Activated naive CD4-positive, alpha-beta T cell treated with anti-CD3 and anti-CD28 coated beads, Interleukin-2, amount 10 ng/mL, durations not matched to agents 7 days and 5 days (primary cell): ENCODE measurements around the gene SLC15A5.

ENCODE experiments used
- CTCF ChIA-PET: fragments of 350-600 bp; sonication (Branson Sonifier 250); formaldehyde crosslinking; loops from one replicate; lab custom pipeline; 2021; ENCODE audit warnings: antibody characterized with exemption; lab: Charles Lee
- DNase-seq: peaks from one replicate; pipeline ENCODE4 v3.0.0-alpha.2; 2020
- H3K27ac Mint-ChIP-seq: one replicate; pipeline ENCODE4 v1.8.0; 2021; ENCODE audit warnings: mild to moderate bottlenecking, moderate library complexity, mixed read lengths
- H3K27me3 Mint-ChIP-seq: one replicate; pipeline ENCODE4 v1.8.0; 2021; ENCODE audit warnings: mild to moderate bottlenecking, mixed read lengths
- H3K36me3 Mint-ChIP-seq: one replicate; pipeline ENCODE4 v1.8.0; 2021; ENCODE audit warnings: mixed read lengths
- H3K4me1 Mint-ChIP-seq: one replicate; pipeline ENCODE4 v1.8.0; 2021; ENCODE audit warnings: mixed read lengths
- H3K4me3 Mint-ChIP-seq: one replicate; pipeline ENCODE4 v1.8.0; 2021; ENCODE audit warnings: mild to moderate bottlenecking, moderate library complexity, mixed read lengths
- H3K9me3 Mint-ChIP-seq: one replicate; pipeline ENCODE4 v1.8.0; 2021; ENCODE audit warnings: mixed read lengths

Gene SLC15A5

GRCh38 chr12:16291032-16291431 is 13.5 kb upstream of the SLC15A5 start:
- Mint-ChIP-seq H3K36me3 (no peaks in the 10 kb centered on the region), H3K4me1 (no peaks in the 10 kb centered on the region), H3K4me3 (no peak overlapping the region), H3K27ac (no peak overlapping the region), H3K27me3 (no peaks in the 10 kb centered on the region), H3K9me3 (no peaks in the 10 kb centered on the region)
- DNase-seq = no peak
- CTCF ChIA-PET = no interaction called here

GRCh38 chr12:16285586-16285985 is 8.1 kb upstream of the SLC15A5 start:
- no peak overlapping the region for H3K27ac Mint-ChIP-seq
- no peaks in the 10 kb centered on the region for H3K4me1 Mint-ChIP-seq
- H3K27me3 Mint-ChIP-seq = no peaks in the 10 kb centered on the region
- no peaks in the 10 kb centered on the region for H3K36me3 Mint-ChIP-seq
- peaks cover 5% of the 10 kb centered on the region for H3K9me3 Mint-ChIP-seq
- no peak overlapping the region for H3K4me3 Mint-ChIP-seq
- no peak for DNase-seq
- CTCF ChIA-PET = no interaction called here

- H3K4me1 Mint-ChIP-seq = no peaks in the 10 kb centered on the region
- DNase-seq = no peak
- H3K4me3 Mint-ChIP-seq = no peak overlapping the region
- H3K36me3 Mint-ChIP-seq = no peaks in the 10 kb centered on the region
- no peak overlapping the region for H3K27ac Mint-ChIP-seq
- peaks cover 9% of the 10 kb centered on the region for H3K9me3 Mint-ChIP-seq
- CTCF ChIA-PET = no interaction called here
- H3K27me3 Mint-ChIP-seq = no peaks in the 10 kb centered on the region
Measured at GRCh38 chr12:16282978-16283377, 5.5 kb upstream of the SLC15A5 start.

- Mint-ChIP-seq H3K4me3 (no peak overlapping the region), H3K36me3 (no peaks in the 10 kb centered on the region), H3K27ac (no peak overlapping the region), H3K27me3 (no peaks in the 10 kb centered on the region), H3K9me3 (peaks cover 9% of the 10 kb centered on the region), H3K4me1 (no peaks in the 10 kb centered on the region)
- DNase-seq = no peak
- CTCF ChIA-PET = no interaction called here
Measured at GRCh38 chr12:16282081-16282480, 4.6 kb upstream of the SLC15A5 start.

- Mint-ChIP-seq H3K4me1 (no peaks in the 10 kb centered on the region), H3K4me3 (no peak overlapping the region), H3K36me3 (no peaks in the 10 kb centered on the region), H3K27me3 (no peaks in the 10 kb centered on the region), H3K9me3 (peaks cover 9% of the 10 kb centered on the region), H3K27ac (no peak overlapping the region)
- CTCF ChIA-PET = no interaction called here
- DNase-seq = no peak
Measured at GRCh38 chr12:16281157-16281556, 3.7 kb upstream of the SLC15A5 start.

GRCh38 chr12:16272222-16272621 is 5.3 kb downstream of the SLC15A5 start:
- H3K4me3 Mint-ChIP-seq = no peak overlapping the region
- no peaks in the 10 kb centered on the region for H3K27me3 Mint-ChIP-seq
- H3K36me3 Mint-ChIP-seq = no peaks in the 10 kb centered on the region
- CTCF ChIA-PET = no interaction called here
- no peak for DNase-seq
- H3K4me1 Mint-ChIP-seq = no peaks in the 10 kb centered on the region
- no peak overlapping the region for H3K27ac Mint-ChIP-seq
- no peaks in the 10 kb centered on the region for H3K9me3 Mint-ChIP-seq

- H3K36me3 Mint-ChIP-seq = no peaks in the 10 kb centered on the region
- H3K27me3 Mint-ChIP-seq = no peaks in the 10 kb centered on the region
- CTCF ChIA-PET = no interaction called here
- no peak for DNase-seq
- H3K9me3 Mint-ChIP-seq = no peaks in the 10 kb centered on the region
- H3K27ac Mint-ChIP-seq = no peak overlapping the region
- no peaks in the 10 kb centered on the region for H3K4me1 Mint-ChIP-seq
- no peak overlapping the region for H3K4me3 Mint-ChIP-seq
Measured at GRCh38 chr12:16271062-16271461, 6.4 kb downstream of the SLC15A5 start.

- Mint-ChIP-seq H3K36me3 (no peaks in the 10 kb centered on the region), H3K27me3 (no peaks in the 10 kb centered on the region), H3K4me1 (no peaks in the 10 kb centered on the region), H3K9me3 (no peaks in the 10 kb centered on the region), H3K4me3 (no peak overlapping the region), H3K27ac (no peak overlapping the region)
- CTCF ChIA-PET = no interaction called here
- no peak for DNase-seq
Measured at GRCh38 chr12:16269946-16270345, 7.5 kb downstream of the SLC15A5 start.

- H3K4me3 Mint-ChIP-seq = no peak overlapping the region
- no peaks in the 10 kb centered on the region for H3K36me3 Mint-ChIP-seq
- H3K27me3 Mint-ChIP-seq = no peaks in the 10 kb centered on the region
- no peaks in the 10 kb centered on the region for H3K4me1 Mint-ChIP-seq
- peaks cover 5% of the 10 kb centered on the region for H3K9me3 Mint-ChIP-seq
- no peak overlapping the region for H3K27ac Mint-ChIP-seq
- CTCF ChIA-PET = no interaction called here
- DNase-seq = no peak
Measured at GRCh38 chr12:16266085-16266484, 11.4 kb downstream of the SLC15A5 start.

- no peaks in the 10 kb centered on the region for H3K36me3 Mint-ChIP-seq
- H3K4me1 Mint-ChIP-seq = no peaks in the 10 kb centered on the region
- no peak for DNase-seq
- H3K4me3 Mint-ChIP-seq = no peak overlapping the region
- CTCF ChIA-PET = no interaction called here
- no peak overlapping the region for H3K27ac Mint-ChIP-seq
- H3K27me3 Mint-ChIP-seq = no peaks in the 10 kb centered on the region
- H3K9me3 Mint-ChIP-seq = peaks cover 5% of the 10 kb centered on the region
Measured at GRCh38 chr12:16261944-16262475, 15.5 kb downstream of the SLC15A5 start.

GRCh38 chr12:16260206-16260605 is 17.3 kb downstream of the SLC15A5 start:
- Mint-ChIP-seq H3K9me3 (peaks cover 5% of the 10 kb centered on the region), H3K4me1 (no peaks in the 10 kb centered on the region), H3K27ac (no peak overlapping the region), H3K4me3 (no peak overlapping the region), H3K27me3 (no peaks in the 10 kb centered on the region), H3K36me3 (no peaks in the 10 kb centered on the region)
- no peak for DNase-seq
- CTCF ChIA-PET = no interaction called here

GRCh38 chr12:16258963-16259362 is 18.5 kb downstream of the SLC15A5 start:
- Mint-ChIP-seq H3K27ac (no peak overlapping the region), H3K9me3 (peaks cover 5% of the 10 kb centered on the region), H3K4me1 (no peaks in the 10 kb centered on the region), H3K4me3 (no peak overlapping the region), H3K36me3 (no peaks in the 10 kb centered on the region), H3K27me3 (no peaks in the 10 kb centered on the region)
- CTCF ChIA-PET = no interaction called here
- DNase-seq = no peak

GRCh38 chr12:16246264-16246663 is 31.2 kb downstream of the SLC15A5 start:
- Mint-ChIP-seq H3K4me3 (no peak overlapping the region), H3K9me3 (peaks cover 2% of the 10 kb centered on the region), H3K4me1 (no peaks in the 10 kb centered on the region), H3K27me3 (no peaks in the 10 kb centered on the region), H3K27ac (no peak overlapping the region), H3K36me3 (no peaks in the 10 kb centered on the region)
- CTCF ChIA-PET = no interaction called here
- no peak for DNase-seq

- Mint-ChIP-seq H3K36me3 (no peaks in the 10 kb centered on the region), H3K27me3 (no peaks in the 10 kb centered on the region), H3K27ac (no peak overlapping the region), H3K4me3 (no peak overlapping the region), H3K4me1 (no peaks in the 10 kb centered on the region), H3K9me3 (peaks cover 2% of the 10 kb centered on the region)
- no peak for DNase-seq
- CTCF ChIA-PET = no interaction called here
Measured at GRCh38 chr12:16245209-16245608, 32.3 kb downstream of the SLC15A5 start.

GRCh38 chr12:16243487-16244412 is 33.7 kb downstream of the SLC15A5 start:
- H3K9me3 Mint-ChIP-seq = peaks cover 2% of the 10 kb centered on the region
- no peak overlapping the region for H3K27ac Mint-ChIP-seq
- H3K27me3 Mint-ChIP-seq = no peaks in the 10 kb centered on the region
- CTCF ChIA-PET = no interaction called here
- H3K4me3 Mint-ChIP-seq = no peak overlapping the region
- H3K36me3 Mint-ChIP-seq = no peaks in the 10 kb centered on the region
- H3K4me1 Mint-ChIP-seq = no peaks in the 10 kb centered on the region
- no peak for DNase-seq
